Suprapubic skin (tissue), 4 donors: ENCODE data around the gene L3MBTL2.

Experiments
- POLR2A ChIP-seq, 2 donors: fragments of 450-650 bp; IDR thresholded peaks; one replicate each; pipeline ENCODE4 v1.6.1; 2017; ENCODE audit warnings: antibody characterized with exemption in 2 of 2, mild to moderate bottlenecking in 2 of 2, moderate library complexity in 2 of 2
- POLR2AphosphoS5 ChIP-seq, 3 donors: sonication (generic); formaldehyde crosslinking; IDR thresholded peaks; one replicate each; pipeline ENCODE4 v1.6.1; 2017; ENCODE audit warnings: antibody characterized with exemption in 3 of 3
- TF ChIP-seq, protein P1 (sequence below), 2 donors: fragments of 200-600 bp in 1 of 2; fragments of 450-650 bp in 1 of 2; sonication (generic) in 1 of 2; IDR thresholded peaks; one replicate each; pipeline ENCODE4 v1.5.1; 2016 to 2019; ENCODE audit warnings: antibody characterized with exemption in 2 of 2, mild to moderate bottlenecking in 1 of 2, moderate library complexity in 1 of 2

DNA sequence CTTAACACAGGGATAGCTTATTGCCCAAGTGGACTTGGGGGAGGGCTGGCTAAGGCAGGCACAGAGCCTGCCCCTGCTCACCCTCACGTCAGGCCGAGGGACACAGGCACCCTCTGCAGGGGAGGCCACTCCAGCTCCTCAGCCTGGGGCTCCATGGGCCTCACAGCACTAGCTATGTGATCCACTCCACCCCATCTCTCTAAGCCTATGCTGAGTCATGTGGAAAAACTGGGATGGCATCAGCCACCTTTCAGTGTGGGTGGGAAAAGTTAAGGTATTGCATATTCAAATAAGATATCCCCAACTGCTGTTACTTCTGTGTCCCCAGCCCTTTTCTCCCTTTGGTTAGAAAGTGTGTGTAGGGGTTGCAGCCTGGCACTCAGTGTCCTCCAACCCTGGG, 58.6 kb downstream of the L3MBTL2 start:
- TF ChIP-seq, protein P1, sequence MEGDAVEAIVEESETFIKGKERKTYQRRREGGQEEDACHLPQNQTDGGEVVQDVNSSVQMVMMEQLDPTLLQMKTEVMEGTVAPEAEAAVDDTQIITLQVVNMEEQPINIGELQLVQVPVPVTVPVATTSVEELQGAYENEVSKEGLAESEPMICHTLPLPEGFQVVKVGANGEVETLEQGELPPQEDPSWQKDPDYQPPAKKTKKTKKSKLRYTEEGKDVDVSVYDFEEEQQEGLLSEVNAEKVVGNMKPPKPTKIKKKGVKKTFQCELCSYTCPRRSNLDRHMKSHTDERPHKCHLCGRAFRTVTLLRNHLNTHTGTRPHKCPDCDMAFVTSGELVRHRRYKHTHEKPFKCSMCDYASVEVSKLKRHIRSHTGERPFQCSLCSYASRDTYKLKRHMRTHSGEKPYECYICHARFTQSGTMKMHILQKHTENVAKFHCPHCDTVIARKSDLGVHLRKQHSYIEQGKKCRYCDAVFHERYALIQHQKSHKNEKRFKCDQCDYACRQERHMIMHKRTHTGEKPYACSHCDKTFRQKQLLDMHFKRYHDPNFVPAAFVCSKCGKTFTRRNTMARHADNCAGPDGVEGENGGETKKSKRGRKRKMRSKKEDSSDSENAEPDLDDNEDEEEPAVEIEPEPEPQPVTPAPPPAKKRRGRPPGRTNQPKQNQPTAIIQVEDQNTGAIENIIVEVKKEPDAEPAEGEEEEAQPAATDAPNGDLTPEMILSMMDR (IDR thresholded peaks at IDR 0.05): no peak
- no peak for TF ChIP-seq POLR2A (IDR thresholded peaks at IDR 0.05)
- TF ChIP-seq POLR2AphosphoS5 (IDR thresholded peaks at IDR 0.05): no peak
